OCI-LY7 (cell line): ENCODE data around the gene RANGRF. TPM values are rescaled to one million over a fixed set of nuclear protein-coding genes. Genes with fewer than 3 reads are reported as not detected.

Experiments
- BruUV-seq: library from RNA; stranded (reverse); fragments of 400-500 nt; replicated peaks from 2 replicates; lab custom pipeline; 2021; lab: Mats Ljungman, UMichigan
- CTCF ChIA-PET: fragments of 300-600 bp; sonication (Branson Sonifier 250); formaldehyde crosslinking; loops from one replicate; lab custom pipeline; 2022; ENCODE audit warnings: antibody characterized with exemption; ENCODE audit not compliant: unreplicated experiment; lab: Charles Lee
- POLR2A ChIA-PET: fragments of 300-600 bp; sonication (Branson Sonifier 250); formaldehyde crosslinking; loops from one replicate; lab custom pipeline; 2022; ENCODE audit warnings: antibody characterized with exemption; lab: Charles Lee
- DNase-seq: peaks from one replicate; pipeline ENCODE4 v3.0.0-alpha.2; 2015; ENCODE audit warnings: low spot score
- H2AFZ ChIP-seq: fragments of 200-600 bp; sonication (generic), shearing (Covaris generic); 2 replicates; pipeline ENCODE4 v1.6.1; 2014; ENCODE audit warnings: mild to moderate bottlenecking, antibody characterized with exemption, low read length, moderate library complexity
- H3K27ac ChIP-seq: fragments of 200-600 bp; sonication (generic); 2 replicates; pipeline ENCODE4 v1.5.1; 2014; ENCODE audit warnings: mixed run types, low read depth, mild to moderate bottlenecking, moderate library complexity, low read length, inconsistent platforms; ENCODE audit not compliant: poor library complexity, severe bottlenecking
- H3K36me3 ChIP-seq: fragments of 200-600 bp; sonication (generic); 2 replicates; pipeline ENCODE4 v1.6.1; 2014; ENCODE audit warnings: mild to moderate bottlenecking, antibody characterized with exemption, low read length, moderate library complexity, mixed read lengths; ENCODE audit not compliant: insufficient read depth
- H3K4me1 ChIP-seq: fragments of 200-600 bp; sonication (generic); 2 replicates; pipeline ENCODE4 v1.5.1; 2014; ENCODE audit warnings: mild to moderate bottlenecking, low read length; ENCODE audit not compliant: insufficient read depth, poor library complexity, severe bottlenecking
- H3K4me2 ChIP-seq: fragments of 200-600 bp; sonication (generic); 2 replicates; pipeline ENCODE4 v1.6.1; 2014; ENCODE audit warnings: mild to moderate bottlenecking, low read length
- H3K4me3 ChIP-seq: fragments of 200-600 bp; sonication (generic); 2 replicates; pipeline ENCODE4 v1.5.1; 2014; ENCODE audit warnings: mild to moderate bottlenecking, low read depth, low read length; ENCODE audit not compliant: poor library complexity, severe bottlenecking
- H3K79me2 ChIP-seq: fragments of 200-600 bp; sonication (generic); 2 replicates; pipeline ENCODE4 v1.6.1; 2016; ENCODE audit warnings: low read depth, mild to moderate bottlenecking, low read length, moderate library complexity, mixed read lengths; ENCODE audit not compliant: insufficient read depth
- H3K9me2 ChIP-seq: fragments of 200-600 bp; sonication (generic); 2 replicates; pipeline ENCODE4 v1.6.1; 2016; ENCODE audit warnings: mild to moderate bottlenecking, low read length, mixed read lengths; ENCODE audit not compliant: insufficient read depth
- H3K9me3 ChIP-seq: fragments of 200-600 bp; sonication (generic); 2 replicates; pipeline ENCODE4 v1.6.1; 2014; ENCODE audit warnings: mild to moderate bottlenecking, mixed run types, low read length, mixed read lengths
- H4K20me1 ChIP-seq: fragments of 200-600 bp; sonication (generic); 2 replicates; pipeline ENCODE4 v1.6.1; 2014; ENCODE audit warnings: mild to moderate bottlenecking, antibody characterized with exemption, low read length, moderate library complexity, mixed read lengths; ENCODE audit not compliant: insufficient read depth
- CTCF ChIP-seq: fragments of 200-600 bp; sonication (generic); conservative IDR thresholded peaks from 2 replicates; pipeline ENCODE4 v1.5.1; 2014; ENCODE audit warnings: mild to moderate bottlenecking, antibody characterized with exemption, low read length, moderate library complexity, mixed read lengths
- EZH2phosphoT487 ChIP-seq: fragments of 200-600 bp; sonication (generic); IDR thresholded peaks from 2 replicates; pipeline ENCODE4 v1.6.1; 2018; ENCODE audit warnings: low read depth, borderline replicate concordance, mild to moderate bottlenecking, mixed run types, antibody characterized with exemption, low read length, moderate library complexity, mixed read lengths
- intact Hi-C: fragments of 100-400 bp; cut with micrococcal nuclease; formaldehyde crosslinking; loops from one replicate; pipeline ENCODE4 v1.10.0; 2022; ENCODE audit not compliant: unreplicated experiment
- total RNA-seq, 2 experiments: library from RNA; depleted of rRNA in 1 of 2; stranded (reverse); fragments of >200 nt in 1 of 2; shearing (Covaris generic) in 1 of 2; gene quantifications; 2 replicates each; pipeline ENCODE4 v1.2.3, GENCODE V29; 2014 to 2022

RANGRF gene
- total RNA-seq, 2 experiments from 2014 or later, result 32.2 to 43.3 TPM

GRCh38 chr17:8312726-8313600, 24.5 kb downstream of the RANGRF start:
- no peaks in the 10 kb centered on the region for H3K9me3 ChIP-seq
- no peaks in the 10 kb centered on the region for H3K9me2 ChIP-seq
- no peak overlapping the region for H3K4me2 ChIP-seq
- no peaks in the 10 kb centered on the region for H3K4me1 ChIP-seq
- H4K20me1 ChIP-seq, result no peaks in the 10 kb centered on the region
- intact Hi-C loops, result loop anchor here (5.0 kb wide), 1 partner anchor 49 kb away; no protein-coding TSS in a partner anchor
- no peak for TF ChIP-seq CTCF
- TF ChIP-seq EZH2phosphoT487, result no peak
- no peaks in the 10 kb centered on the region for H3K79me2 ChIP-seq
- CTCF ChIA-PET, result no interaction called here
- no peaks in the 10 kb centered on the region for H3K36me3 ChIP-seq
- POLR2A ChIA-PET, result interaction anchor here (0.6 kb wide), 1 partner anchor 24 kb away, joined by 6 read pairs; no protein-coding TSS in a partner anchor
- H2AFZ ChIP-seq, result no peak overlapping the region
- no peak for DNase-seq
- no peak overlapping the region for H3K27ac ChIP-seq
- BruUV-seq, result no TSS peak
- no peak overlapping the region for H3K4me3 ChIP-seq

- Histone ChIP-seq H4K20me1 (no peaks in the 10 kb centered on the region), H3K79me2 (no peaks in the 10 kb centered on the region), H3K4me1 (no peaks in the 10 kb centered on the region), H3K9me2 (no peaks in the 10 kb centered on the region), H3K4me2 (no peak overlapping the region), H2AFZ (no peak overlapping the region), H3K9me3 (no peaks in the 10 kb centered on the region), H3K36me3 (no peaks in the 10 kb centered on the region), H3K4me3 (no peak overlapping the region), H3K27ac (no peak overlapping the region)
- no TSS peak for BruUV-seq
- DNase-seq, result no peak
- no peak for TF ChIP-seq EZH2phosphoT487
- no peak for TF ChIP-seq CTCF
- POLR2A ChIA-PET, result no interaction called here
- CTCF ChIA-PET, result interaction anchor here (0.5 kb wide), 1 partner anchor 31 kb away, joined by 4 read pairs; no protein-coding TSS in a partner anchor
- intact Hi-C loops, result loop anchor here (5.0 kb wide), 1 partner anchor 47 kb away; no protein-coding TSS in a partner anchor
Observed at GRCh38 chr17:8314797-8315763, 26.6 kb downstream of the RANGRF start.
